HAP-1 (cell line): ENCODE data around the gene CCR9.

Experiments
- DNase-seq, 2 experiments: peaks; one replicate each; pipeline ENCODE4 v3.0.0-alpha.2; 2016 to 2020; ENCODE audit warnings: low spot score in 2 of 2
- H3K27me3 ChIP-seq: fragments of 250-450 bp; sonication (Bioruptor Pico); 2 replicates; pipeline ENCODE4 v1.5.1; 2020; ENCODE audit warnings: low read depth, mild to moderate bottlenecking, moderate library complexity
- H3K36me3 ChIP-seq: fragments of 250-450 bp; sonication (Bioruptor Pico); replicated peaks from 2 replicates; pipeline ENCODE4 v1.5.1; 2020; ENCODE audit warnings: mild to moderate bottlenecking
- H3K4me1 ChIP-seq: fragments of 250-450 bp; sonication (Bioruptor Pico); 2 replicates; pipeline ENCODE4 v1.5.1; 2020; ENCODE audit warnings: mild to moderate bottlenecking
- H3K4me3 ChIP-seq: fragments of 250-450 bp; sonication (Bioruptor Pico); 2 replicates; pipeline ENCODE4 v1.5.1; 2020; ENCODE audit warnings: mild to moderate bottlenecking, moderate library complexity
- H3K9me3 ChIP-seq: fragments of 250-450 bp; sonication (Bioruptor Pico); 2 replicates; pipeline ENCODE4 v1.5.1; 2020; ENCODE audit warnings: mild to moderate bottlenecking, moderate library complexity
- in situ Hi-C: fragments of 300-500 bp; cut with MboI; formaldehyde crosslinking; loops from 3 replicates; pipeline ENCODE4 v1.14.3; 2020; ENCODE audit warnings: low sequenced_read_pairs, inconsistent platforms, mixed read lengths

CCR9 gene

DNA sequence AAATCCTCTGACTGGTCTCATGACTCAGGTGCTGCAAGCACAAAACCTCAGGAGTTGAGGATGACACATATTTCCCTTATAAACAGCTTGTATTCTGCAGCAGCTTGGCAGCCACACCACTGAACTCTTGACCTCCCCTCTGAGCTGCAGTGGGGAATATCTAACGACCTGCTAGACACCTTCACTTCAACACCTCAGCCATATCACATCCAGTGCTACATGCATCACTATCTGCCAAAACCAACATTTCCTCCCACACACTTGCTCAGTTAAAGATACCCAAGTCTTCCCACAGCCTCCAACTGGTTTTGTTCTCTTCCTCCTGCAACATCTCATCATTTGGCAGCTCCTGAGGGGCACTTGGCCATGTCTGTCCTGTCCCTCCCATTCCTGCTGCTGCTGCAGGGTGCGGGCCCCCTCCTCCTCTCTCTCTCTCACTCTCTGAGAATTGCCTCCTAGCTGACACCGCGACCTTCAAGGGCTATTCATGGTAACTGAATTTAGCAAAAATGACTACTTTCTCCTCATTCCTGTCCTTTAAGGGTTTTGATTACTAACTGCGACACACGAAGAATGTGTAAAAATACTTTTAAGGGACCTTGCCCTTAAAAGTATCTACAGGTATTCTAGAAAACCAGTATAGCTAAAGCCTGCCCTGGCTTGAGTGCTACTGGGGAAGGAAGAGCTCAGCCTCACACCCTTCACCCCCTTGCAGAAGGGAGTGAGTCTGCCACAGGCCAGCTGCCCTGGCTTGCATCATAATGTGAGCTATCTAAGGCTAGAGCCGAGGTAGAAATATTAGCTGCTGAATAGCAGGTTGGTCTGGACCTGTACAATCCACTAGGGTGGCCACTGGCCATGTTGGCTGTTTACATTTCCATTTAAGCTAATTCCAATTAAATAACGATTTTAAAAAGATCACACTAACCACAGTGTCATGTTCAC, 5.0 kb upstream of the CCR9 start:
- Histone ChIP-seq H3K4me1 (no peaks in the 10 kb centered on the region), H3K9me3 (no peaks in the 10 kb centered on the region), H3K4me3 (no peak overlapping the region), H3K27me3 (0 out of 2 replicates have a peak, but pooled peaks cover 2% of the 10 kb centered on the region), H3K36me3 (no peaks in the 10 kb centered on the region)
- no peak for DNase-seq
- in situ Hi-C loops, result no loop called here

- Histone ChIP-seq H3K36me3 (no peaks in the 10 kb centered on the region), H3K4me3 (no peak overlapping the region), H3K27me3 (0 out of 2 replicates have a peak, but pooled peaks cover 2% of the 10 kb centered on the region), H3K4me1 (no peaks in the 10 kb centered on the region), H3K9me3 (no peaks in the 10 kb centered on the region)
- in situ Hi-C loops, result no loop called here
- DNase-seq, result no peak
Measured at GRCh38 chr3:45884368-45885201, 1.8 kb upstream of the CCR9 start.

DNA sequence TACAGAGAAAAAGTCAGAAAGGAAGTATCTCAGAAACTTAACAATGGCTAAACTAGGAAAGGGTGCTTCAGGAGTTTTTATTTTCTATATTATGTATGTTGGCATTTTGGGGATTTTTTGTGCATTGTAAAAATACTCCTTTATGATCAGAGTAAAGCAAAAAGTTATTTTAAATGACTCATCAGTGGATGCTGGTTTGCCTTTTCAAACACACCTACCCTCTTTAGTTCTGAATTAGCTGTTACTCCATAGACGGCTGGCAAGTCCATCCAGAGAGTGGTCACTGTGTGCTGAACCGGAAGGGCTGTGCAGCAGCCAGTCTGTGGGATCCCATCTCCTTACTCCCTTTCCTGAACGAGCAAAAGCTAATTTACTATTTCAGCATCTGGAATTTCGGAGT, 942 bp downstream of the CCR9 start:
- in situ Hi-C loops, result no loop called here
- Histone ChIP-seq H3K36me3 (no peaks in the 10 kb centered on the region), H3K27me3 (peaks cover 5% of the 10 kb centered on the region; the same call in 1 of the 2 replicates), H3K4me1 (no peaks in the 10 kb centered on the region), H3K4me3 (no peak overlapping the region), H3K9me3 (no peaks in the 10 kb centered on the region)
- DNase-seq, result no peak

GRCh38 chr3:45887759-45888511, 1.6 kb downstream of the CCR9 start:
- peaks cover 3% of the 10 kb centered on the region; the same call in 1 of the 2 replicates for H3K27me3 ChIP-seq
- H3K36me3 ChIP-seq, result no peaks in the 10 kb centered on the region
- no peak overlapping the region for H3K4me3 ChIP-seq
- in situ Hi-C loops, result no loop called here
- DNase-seq, result no peak
- H3K4me1 ChIP-seq, result no peaks in the 10 kb centered on the region
- H3K9me3 ChIP-seq, result no peaks in the 10 kb centered on the region

DNA sequence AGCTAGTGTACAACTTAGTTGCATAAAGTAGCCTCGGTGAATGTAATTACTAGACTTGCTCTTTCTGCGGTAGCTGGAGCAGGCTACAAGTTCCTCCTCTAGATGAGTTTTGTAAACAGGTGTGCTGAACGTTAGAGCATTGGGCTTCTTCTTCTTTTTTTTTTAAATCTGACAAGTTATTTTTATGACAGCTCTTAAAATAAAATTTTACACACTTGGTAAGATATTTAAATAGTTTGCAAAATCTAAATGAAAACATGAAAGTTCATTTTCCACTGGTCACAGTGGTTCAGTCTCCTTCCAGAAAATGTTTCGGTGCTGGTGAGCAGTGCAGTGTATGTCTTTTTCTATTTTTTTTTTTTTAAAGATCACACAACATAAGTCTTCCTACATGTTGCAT, 3.0 kb downstream of the CCR9 start:
- Histone ChIP-seq H3K4me3 (no peak overlapping the region), H3K27me3 (peaks cover 3% of the 10 kb centered on the region; the same call in 1 of the 2 replicates), H3K36me3 (no peaks in the 10 kb centered on the region), H3K9me3 (no peaks in the 10 kb centered on the region), H3K4me1 (no peaks in the 10 kb centered on the region)
- DNase-seq, result no peak
- in situ Hi-C loops, result no loop called here

DNA sequence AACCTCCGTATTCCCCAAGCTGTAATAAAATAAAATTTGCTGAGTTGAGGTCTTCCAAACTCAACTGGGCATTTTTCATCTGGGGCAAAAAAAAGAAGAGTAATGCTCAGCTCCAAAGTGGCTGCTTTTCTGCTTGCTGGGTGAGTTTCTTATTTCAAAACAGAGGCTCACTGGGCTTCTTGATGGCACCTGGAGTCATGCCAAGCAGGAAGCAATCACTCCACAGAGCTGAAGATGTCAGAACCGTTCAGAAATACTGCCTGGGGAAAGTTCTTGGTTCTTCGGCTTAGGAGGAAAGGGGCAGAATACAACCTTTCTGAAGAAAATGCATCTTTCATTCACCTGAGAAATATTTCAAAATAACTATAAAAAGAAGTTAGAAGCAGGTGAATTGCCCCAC, 4.1 kb downstream of the CCR9 start:
- H3K4me3 ChIP-seq, result no peak overlapping the region
- in situ Hi-C loops, result no loop called here
- H3K36me3 ChIP-seq, result no peaks in the 10 kb centered on the region
- H3K9me3 ChIP-seq, result no peaks in the 10 kb centered on the region
- H3K4me1 ChIP-seq, result no peaks in the 10 kb centered on the region
- no peak for DNase-seq
- H3K27me3 ChIP-seq, result peaks cover 3% of the 10 kb centered on the region; the same call in 1 of the 2 replicates

DNA sequence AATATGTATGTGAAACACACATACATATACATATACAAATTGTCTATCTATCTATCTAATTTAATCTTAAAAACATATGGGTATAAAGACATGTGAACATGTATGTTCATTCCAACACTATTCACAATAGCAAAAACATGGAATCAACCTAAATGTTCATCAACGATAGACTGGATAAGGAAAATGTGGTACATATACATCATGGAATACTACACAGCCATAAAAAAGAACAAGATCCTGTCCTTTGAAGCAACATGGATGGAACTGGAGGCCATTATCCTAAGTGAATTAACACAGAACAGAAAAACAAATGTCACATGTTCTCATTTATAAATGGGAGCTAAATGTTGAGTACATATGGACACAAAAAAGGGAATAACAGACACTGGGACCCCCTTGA, 5.8 kb downstream of the CCR9 start:
- in situ Hi-C loops, result no loop called here
- no peaks in the 10 kb centered on the region for H3K4me1 ChIP-seq
- peaks cover 3% of the 10 kb centered on the region; the same call in 1 of the 2 replicates for H3K27me3 ChIP-seq

GRCh38 chr3:45894015-45894414, 7.7 kb downstream of the CCR9 start:
- H3K4me1 ChIP-seq, result no peaks in the 10 kb centered on the region

More for the DNA sequence above, 5.8 kb downstream of the CCR9 start:
- Histone ChIP-seq H3K36me3 (no peaks in the 10 kb centered on the region), H3K9me3 (no peaks in the 10 kb centered on the region), H3K4me3 (no peak overlapping the region)
- no peak for DNase-seq

GRCh38 chr3:45895686-45896468, 9.5 kb downstream of the CCR9 start:
- no peak overlapping the region for H3K4me3 ChIP-seq
- H3K36me3 ChIP-seq, result no peaks in the 10 kb centered on the region
- in situ Hi-C loops, result no loop called here
- H3K4me1 ChIP-seq, result no peaks in the 10 kb centered on the region
- DNase-seq, result no peak
- no peaks in the 10 kb centered on the region for H3K9me3 ChIP-seq
- H3K27me3 ChIP-seq, result peaks cover under 1% of the 10 kb centered on the region; the same call in 1 of the 2 replicates

More at GRCh38 chr3:45894015-45894414, 7.7 kb downstream of the CCR9 start:
- Histone ChIP-seq H3K27me3 (peaks cover 3% of the 10 kb centered on the region; the same call in 1 of the 2 replicates), H3K9me3 (no peaks in the 10 kb centered on the region), H3K36me3 (no peaks in the 10 kb centered on the region), H3K4me3 (no peak overlapping the region)
- DNase-seq, result no peak
- in situ Hi-C loops, result no loop called here

GRCh38 chr3:45896956-45897355, 10.6 kb downstream of the CCR9 start:
- Histone ChIP-seq H3K9me3 (no peaks in the 10 kb centered on the region), H3K36me3 (no peaks in the 10 kb centered on the region), H3K4me1 (no peaks in the 10 kb centered on the region), H3K4me3 (no peak overlapping the region), H3K27me3 (no peaks in the 10 kb centered on the region; the same call in 1 of the 2 replicates)
- DNase-seq, result no peak
- in situ Hi-C loops, result no loop called here

- Histone ChIP-seq H3K9me3 (no peaks in the 10 kb centered on the region; the same call in 1 of the 2 replicates), H3K36me3 (no peaks in the 10 kb centered on the region), H3K4me1 (no peaks in the 10 kb centered on the region), H3K27me3 (no peaks in the 10 kb centered on the region), H3K4me3 (no peak overlapping the region)
- DNase-seq, result no peak
- in situ Hi-C loops, result no loop called here
Measured at GRCh38 chr3:45904931-45905330, 18.6 kb downstream of the CCR9 start.

DNA sequence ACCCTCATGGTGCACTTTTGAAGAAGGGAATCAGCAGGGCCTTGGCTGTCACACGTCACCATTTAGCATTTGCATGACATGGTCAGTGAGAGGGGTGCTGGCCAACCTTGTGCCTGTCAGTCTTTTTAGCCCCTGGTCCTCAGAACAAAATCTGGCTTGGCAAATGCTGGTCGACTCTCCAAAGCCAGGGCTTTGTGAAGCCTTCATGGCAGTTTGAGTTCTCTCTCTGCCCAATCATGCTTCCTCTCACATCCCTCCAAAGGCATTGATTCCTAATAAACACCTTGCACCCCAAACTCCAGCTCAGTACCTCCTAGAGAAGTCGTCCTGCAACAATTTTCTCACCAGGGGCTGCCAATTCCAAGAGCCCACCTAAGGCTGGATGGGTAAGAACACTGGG, 19.4 kb downstream of the CCR9 start:
- Histone ChIP-seq H3K27me3 (no peaks in the 10 kb centered on the region), H3K9me3 (no peaks in the 10 kb centered on the region; the same call in 1 of the 2 replicates), H3K4me1 (no peaks in the 10 kb centered on the region), H3K4me3 (no peak overlapping the region), H3K36me3 (no peaks in the 10 kb centered on the region)
- in situ Hi-C loops, result no loop called here
- DNase-seq, result no peak
